Umbilical cord (tissue), 2 donors: ENCODE results near the gene TBC1D22B. TPM values are rescaled to one million over a fixed set of nuclear protein-coding genes. Genes with fewer than 3 reads are reported as not detected.
"Not testable (repeated sequence)": the region's sequence is repeated elsewhere in the genome, so short reads cannot be mapped to it uniquely, and the experiment has no call there.

Source experiments
- DNase-seq: peaks from one replicate; pipeline ENCODE4 v3.0.0-alpha.2; 2015; ENCODE audit warnings: low spot score
- total RNA-seq: library from RNA; depleted of rRNA; stranded (reverse); fragments of >200 nt; gene quantifications from one replicate; pipeline ENCODE4 v1.2.3, GENCODE V29; 2014; ENCODE audit warnings: low replicate concordance; ENCODE audit not compliant: insufficient read depth

Gene TBC1D22B
- total RNA-seq, 1 donor from 2014 or later: 1.7 TPM

DNA sequence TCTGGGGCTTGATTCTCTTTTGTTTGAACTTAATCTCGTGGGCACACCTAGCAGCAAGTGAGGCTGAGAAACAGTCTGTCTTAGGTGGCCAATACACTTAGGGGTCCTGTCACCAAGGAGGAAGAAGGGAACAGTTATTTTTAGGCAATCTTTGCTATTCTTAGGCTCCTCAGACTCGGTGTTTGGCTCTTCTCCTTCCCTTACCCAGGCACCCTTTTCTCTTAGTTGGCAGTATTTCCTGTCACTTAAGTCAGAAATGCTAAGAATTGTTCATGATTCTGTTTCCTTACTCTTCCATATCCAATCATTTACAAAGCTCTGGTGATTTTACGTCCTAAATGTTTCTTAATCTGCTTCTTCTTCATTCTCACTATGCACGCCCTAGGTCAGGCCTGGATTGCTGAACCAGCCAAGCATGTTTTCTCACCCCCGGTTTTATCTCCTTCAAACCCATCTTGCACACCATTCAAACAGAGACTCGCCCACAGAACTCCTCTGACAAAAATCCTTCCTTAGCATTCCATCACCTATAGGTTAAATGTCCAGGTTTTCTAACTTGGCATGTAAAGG lies 45.6 kb downstream of the TBC1D22B start:
- DNase-seq: no peak

DNA sequence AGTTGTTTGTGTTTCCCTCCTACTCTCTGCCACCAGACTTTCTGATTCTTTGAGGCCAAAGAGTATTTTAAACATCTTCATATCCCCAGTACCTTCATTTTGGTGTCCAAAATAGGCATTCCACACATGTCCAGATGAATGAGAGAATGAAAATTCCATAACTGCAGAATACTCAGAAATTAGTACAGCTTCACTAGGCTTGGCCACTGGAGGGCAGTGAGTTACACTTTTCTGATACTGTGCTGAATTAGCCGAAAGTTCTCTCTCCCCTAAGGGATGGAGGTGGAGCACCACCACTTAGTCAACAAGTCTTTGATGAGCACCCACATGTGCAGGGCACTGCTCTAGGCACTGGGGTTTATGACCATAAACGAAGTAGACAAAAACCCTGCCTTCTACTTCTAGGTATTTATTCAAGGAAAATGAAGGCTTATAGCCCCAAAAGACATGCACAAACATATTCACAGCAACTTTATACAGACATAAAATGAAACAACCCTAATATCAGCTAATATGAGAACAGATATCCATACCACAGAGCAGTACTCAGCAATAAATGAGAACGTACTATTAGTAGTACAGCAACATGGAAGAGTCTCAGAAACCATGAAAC lies 46.4 kb downstream of the TBC1D22B start:
- DNase-seq: peak; percentile 45

DNA sequence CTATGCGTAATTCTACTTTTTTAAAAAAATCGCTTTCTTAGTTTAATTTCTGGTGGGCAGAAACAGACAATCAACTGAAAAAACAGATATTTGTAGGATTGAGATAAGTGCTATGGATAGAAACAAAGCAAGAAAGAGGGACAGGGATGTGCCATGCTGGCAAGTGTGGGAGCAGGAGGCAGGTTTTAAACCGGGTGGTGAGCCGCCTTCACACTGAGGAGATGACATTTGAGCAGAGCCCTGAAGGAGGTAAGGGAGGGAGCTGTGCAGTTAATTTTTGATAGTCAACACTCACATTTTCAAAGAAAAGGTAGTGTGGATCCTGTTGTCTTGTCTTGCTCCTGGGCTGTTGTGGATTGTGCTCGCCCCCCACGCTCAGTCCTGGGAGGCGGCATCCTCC lies 47.2 kb downstream of the TBC1D22B start:
- DNase-seq: no peak

DNA sequence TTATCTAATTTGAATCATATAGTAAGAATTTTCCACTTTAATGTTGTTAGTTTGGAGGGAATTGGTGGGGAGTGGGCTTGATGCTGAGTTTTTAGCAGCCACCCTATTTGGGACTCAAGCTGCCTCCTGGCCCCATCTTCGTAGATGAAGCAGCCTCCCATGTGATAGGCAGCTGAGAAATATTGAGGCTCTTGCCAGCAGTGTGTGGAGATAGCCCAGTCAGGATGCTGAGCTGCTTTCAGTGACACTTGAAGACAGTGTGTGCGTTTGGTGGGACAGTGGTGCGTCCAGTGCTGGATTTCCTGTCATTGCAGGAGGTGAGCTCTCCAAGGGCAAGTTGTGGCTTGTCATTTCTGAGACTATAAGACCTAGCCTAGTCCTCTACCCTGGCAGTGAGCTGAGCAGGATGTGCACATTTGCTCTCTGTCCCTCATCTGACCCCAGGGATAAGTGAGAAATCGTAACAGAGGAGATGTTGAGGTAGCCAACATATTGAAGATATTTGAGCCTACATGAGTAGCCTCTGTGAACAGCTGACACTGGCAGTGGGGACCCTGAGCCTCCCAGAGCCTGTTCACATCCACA lies 48.4 kb downstream of the TBC1D22B start:
- no peak for DNase-seq

DNA sequence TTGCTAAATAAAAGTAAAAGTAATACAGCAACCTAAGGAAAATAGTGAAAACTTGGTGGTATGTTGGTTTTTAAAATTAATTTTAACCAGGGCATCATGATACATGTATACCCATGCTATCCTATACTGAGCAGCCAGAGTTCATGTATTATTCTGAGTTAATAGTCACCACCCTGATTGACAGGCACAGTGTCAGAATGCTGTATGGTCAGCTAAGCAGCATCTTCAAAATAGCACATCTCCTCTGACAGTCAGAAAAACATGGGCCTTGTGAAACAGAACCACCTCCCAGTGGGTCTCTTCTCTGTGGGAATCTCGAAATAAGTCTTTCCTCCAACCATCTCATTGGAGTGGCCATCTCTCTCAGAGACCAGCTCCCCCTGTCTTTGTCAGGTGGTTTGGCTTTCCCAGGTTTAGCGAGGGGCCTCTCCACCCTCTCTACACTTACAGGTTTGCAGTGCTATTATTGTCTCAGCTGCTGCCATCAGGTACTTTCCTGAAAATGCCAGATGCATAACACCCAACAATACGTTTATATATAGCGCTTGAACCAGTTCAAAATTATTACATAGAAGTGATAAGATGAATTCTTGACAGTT lies 49.2 kb downstream of the TBC1D22B start:
- no peak for DNase-seq

DNA sequence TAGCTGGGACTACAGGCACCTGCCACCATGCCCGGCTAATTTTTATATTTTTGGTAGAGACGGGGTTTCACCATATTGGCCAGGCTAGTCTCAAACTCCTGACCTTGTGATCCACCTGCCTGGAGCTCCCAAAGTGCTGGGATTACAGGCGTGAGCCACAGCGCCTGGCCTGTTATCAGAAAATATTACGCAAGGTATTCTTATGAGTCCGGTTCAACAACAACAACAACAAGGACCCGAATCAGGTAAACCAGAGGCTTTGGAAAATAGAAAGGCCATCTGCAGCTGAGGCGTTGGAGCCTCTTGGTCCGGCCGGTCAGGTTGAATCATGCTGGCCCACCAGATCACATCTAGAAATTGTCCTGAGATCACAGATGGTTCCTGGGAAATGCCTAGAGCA lies 49.9 kb downstream of the TBC1D22B start:
- not testable (repeated sequence) for DNase-seq

DNA sequence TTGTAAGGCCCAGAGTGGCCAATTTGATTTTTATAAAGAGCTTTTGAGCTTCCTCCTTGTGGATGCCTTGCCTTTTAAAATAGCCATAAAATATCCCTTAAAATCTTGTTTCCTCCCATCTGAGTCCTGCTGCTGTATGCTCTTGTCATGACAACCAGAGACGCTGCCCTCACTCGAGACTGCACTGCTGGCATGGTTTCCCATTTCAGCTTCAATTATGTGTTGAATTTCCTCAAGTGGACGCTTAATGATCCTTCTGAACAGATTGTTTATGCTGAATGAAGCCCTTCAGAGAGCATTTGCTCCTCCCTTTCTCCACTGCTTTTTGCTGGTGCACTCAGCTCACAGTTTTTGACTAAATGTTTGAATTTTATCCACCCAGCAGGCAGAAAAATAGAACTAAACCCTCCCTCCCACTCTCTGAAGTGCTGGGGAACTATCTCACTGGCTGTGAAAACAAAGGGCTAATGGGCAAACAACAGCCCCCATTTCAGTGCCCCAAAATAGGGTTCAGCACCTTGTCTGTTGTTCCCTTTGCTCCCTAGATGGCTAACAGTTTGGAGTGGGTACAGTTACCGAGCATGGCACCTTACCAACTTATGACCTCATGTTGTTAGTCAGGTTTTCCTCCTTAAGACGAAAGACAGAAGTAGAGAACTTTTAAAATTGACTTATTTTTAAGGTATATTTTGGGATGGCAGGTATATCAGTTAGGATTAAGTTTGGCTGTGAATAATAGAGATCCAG lies 50.7 kb downstream of the TBC1D22B start:
- peak; percentile 57 for DNase-seq

DNA sequence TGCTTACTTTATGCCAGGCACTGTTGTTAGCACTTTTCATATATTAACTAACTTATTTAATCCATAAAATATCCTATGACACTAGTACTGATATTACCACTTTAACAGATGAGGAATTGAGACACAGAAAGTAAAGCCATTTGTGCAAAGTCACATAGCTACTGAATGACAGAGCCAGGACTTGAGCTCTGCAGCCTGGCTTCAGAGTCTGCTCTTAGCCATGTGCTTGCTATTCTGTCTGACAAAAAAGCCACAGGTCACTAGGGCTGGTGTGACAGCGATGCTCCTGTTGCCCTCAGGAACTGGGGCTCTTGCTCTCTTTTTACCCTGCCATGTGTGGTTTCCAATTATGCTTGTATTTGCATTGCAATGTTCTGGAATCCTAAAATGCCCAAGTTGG lies 51.5 kb downstream of the TBC1D22B start:
- no peak for DNase-seq

DNA sequence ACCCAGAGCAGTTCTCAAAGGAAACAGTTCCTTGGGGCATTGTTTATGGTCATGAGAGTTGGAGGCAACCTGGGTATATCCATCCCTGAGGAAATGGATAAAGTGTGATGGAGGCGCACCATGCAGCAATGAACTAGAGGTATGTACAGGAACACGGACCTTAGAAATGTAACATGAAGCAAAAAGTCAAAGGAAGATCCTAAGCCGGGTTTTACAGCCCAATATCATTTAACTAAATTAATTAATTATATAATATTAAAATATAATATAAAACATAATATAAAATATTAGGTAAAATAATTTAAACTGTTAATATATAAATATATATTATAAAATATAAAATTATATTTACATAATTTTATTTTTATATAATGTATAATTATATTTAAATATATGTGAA lies 52.1 kb downstream of the TBC1D22B start:
- DNase-seq: no peak

DNA sequence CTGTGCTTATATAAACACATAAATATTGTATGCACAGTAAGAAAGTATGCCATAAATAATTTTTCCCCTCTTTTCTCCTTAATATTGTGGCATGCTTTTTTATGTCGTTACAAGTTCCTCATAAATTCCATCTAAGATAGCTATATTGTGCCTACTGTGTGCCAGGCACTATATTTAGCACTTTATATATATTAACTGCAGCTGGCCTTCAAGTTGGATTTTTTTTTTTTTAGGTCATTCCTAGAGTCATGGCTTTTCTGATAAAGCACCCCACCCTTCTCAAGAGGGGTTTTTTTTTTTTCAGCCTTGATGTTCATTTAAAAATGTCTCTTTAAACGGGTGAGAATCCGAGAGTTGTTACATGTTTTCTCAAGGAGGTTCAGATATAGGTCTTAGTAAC lies 53.4 kb downstream of the TBC1D22B start:
- no peak for DNase-seq

DNA sequence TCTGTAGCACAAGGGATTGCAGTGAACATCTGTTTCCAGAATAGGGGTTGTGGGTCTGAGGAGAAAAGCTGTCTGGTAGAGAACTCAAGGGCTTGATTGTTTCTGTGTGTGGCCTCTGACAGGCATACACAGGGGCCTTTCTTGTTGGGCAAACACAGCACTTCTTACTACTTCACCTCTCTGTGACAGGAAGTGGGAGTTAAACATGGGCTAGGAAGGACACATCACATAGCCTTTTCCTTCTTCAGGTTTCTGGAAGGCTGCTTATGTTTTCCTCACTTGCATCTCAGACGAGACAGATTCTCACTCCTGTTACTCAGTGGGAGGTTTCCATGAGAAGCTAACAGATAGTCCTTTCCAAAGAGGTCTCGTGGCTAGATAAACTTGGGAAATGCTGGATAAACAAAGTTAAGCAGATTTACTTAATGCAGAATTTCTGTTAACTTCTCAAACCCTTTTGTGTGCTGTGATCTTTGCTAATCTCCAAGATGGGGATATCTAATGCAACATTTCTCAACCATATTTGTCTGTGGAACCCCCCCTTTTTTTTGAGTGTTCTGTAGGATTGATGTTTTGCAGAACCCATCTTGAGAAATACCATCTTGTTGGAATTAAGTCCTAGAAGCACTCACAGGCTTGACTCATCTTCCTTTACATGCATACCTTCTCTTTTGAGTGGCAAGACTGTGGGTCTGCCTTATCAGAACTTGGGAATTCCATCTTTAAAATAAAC lies 54.3 kb downstream of the TBC1D22B start:
- peak; percentile 18 for DNase-seq

DNA sequence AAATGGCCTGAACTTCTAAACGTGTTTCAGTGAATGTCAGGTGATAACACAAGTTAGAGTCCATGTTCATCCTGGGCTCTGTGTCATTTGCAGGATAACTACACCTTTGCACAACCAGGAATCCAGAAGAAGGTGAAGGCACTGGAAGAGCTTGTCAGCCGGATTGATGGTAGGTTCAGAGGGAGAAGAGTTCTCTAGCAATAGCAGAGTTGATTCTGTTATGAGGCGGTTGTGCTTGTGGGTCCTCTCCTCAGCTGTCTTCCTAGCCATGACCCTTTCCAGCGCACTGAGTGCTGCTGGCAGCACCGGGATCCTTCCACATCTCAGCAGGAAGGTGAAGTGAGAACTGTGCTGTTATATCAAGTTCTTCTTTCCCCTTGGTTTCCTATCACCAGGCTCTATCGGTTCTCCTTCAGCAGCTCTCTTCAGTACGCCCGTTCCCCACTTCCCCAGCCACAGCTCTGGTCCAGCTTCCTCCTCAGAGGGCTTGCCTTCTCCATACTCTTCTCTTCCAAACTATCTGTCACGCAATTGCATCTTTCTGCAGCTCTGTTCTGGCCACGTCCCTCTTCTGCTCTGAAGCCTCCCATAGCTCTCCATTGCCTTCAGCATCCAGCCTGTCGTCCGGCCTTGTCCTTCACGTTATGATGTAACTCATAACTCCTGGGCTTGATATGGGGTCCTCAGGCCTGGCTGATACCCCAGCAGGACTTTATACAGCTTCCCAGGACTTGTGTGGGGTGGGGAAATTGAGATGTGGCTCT lies 56.3 kb downstream of the TBC1D22B start:
- no peak for DNase-seq

DNA sequence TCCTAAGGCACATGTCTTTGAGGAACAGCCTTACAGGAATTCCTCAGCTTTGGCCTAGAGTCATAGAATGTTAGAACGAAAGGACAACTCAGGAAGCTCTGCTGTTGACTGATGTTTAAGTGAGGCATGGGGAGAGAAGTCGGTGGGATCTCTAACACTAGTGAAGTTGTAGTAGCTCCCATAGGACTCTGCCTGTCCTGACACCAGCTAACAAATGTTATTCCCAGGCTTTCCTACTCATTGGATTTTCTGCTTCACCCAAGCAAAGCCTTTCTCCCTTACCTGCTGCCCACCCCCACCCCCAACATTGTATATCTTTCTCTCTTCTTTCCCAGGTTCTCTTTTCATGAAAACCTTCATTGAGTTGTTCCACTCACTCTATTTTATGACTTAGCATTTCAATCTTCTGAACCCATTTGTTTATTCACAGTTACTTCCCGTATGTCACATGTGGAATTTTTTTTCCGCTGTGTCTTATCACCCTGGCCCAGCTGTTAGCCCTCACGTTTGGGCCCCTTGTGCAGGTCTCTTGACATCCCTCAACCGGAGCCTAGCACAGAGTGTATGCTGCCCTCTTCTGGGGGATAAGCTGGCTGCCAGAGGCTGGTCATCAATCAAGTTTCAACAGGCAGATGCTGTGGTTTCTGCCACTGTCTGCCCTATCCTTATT lies 57.0 kb downstream of the TBC1D22B start:
- DNase-seq: no peak

DNA sequence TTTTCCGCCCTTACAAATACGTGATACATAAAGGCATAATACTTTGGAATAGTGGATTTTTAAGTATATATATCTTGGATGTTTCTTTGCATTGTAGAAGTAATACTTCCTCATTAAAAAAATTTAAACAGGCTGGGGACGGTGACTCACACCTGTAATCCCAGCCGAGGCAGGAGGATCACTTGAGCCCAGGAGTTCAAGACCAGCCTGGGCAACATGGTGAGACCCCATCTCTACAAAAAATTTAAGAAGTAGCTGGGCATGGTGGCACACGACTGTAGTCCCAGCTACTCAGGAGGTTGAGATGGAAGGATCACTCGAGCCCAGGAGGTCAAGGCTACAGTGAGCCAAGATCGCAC lies 57.6 kb downstream of the TBC1D22B start:
- DNase-seq: no peak

DNA sequence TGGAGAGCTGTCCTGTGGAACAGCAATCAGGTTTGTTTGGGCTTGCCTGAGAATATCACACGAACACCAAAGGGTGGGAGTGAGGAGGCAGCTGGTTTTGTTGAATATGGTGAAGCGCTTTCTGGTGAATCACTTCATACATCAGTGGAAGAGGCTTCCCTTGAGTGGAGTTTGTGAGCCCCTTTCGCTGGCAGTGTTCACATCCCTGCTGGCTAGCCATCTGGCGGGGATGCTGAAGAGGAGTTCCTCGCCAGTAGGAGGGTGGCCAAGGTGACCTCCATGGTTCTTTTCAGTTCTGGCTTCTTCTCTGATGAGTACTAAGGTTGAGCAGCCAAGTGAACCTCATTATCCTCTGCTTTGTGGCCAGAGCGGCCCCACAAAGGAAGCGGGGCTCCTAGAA lies 58.5 kb downstream of the TBC1D22B start:
- DNase-seq: no peak

DNA sequence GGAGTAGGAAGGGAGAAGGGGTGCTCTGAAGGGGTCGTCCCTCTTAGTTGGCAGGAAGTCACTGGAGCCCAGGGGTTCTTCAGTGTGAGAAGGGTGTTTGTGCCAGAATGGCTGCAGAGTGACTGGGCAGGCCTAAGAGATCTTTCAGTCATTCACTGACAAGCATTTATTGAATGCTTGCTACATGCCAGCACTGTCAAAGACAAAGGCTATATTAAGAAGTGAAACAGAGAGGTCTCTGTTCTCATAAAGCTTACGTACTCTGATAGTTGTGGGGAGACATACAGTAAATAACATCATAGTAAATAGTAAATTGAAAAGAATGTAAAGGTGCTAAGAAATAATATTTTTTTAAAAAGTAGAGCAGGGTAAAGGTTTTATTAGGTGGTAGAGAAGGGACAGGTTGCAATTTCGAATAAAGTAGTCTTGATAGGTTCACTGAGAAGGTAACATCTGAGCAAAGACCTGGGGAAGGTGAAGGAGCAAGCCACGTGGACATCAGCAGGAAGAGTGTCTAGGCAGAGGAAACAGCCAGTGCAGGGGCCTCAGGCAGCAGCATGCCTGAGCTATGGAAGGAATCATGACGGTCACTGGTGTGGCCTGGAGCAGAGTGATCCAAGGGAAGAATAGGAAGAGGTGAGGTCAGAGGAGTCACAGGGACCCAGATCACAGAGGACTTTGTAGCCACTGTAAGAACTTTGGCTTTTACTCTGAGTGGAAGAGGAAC lies 59.9 kb downstream of the TBC1D22B start:
- no peak for DNase-seq

DNA sequence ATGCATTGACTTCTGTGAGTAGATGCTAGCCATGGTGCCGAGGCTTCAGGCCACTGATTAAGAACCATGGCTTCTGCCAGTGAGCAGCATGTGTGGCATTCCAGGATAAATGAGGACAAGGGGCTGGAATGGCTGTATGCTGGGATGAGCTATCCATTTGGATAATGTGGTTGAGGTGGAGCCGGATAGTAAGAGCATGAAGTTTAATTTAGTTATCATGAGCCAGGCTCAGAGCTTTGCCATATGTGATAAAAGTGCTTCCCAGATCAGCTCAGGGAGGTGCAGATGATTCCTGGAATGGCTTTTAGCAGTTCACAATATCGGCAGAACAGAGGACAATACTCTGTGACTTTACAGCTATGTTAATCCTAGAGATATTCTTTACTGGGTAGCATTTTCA lies 61.6 kb downstream of the TBC1D22B start:
- no peak for DNase-seq

DNA sequence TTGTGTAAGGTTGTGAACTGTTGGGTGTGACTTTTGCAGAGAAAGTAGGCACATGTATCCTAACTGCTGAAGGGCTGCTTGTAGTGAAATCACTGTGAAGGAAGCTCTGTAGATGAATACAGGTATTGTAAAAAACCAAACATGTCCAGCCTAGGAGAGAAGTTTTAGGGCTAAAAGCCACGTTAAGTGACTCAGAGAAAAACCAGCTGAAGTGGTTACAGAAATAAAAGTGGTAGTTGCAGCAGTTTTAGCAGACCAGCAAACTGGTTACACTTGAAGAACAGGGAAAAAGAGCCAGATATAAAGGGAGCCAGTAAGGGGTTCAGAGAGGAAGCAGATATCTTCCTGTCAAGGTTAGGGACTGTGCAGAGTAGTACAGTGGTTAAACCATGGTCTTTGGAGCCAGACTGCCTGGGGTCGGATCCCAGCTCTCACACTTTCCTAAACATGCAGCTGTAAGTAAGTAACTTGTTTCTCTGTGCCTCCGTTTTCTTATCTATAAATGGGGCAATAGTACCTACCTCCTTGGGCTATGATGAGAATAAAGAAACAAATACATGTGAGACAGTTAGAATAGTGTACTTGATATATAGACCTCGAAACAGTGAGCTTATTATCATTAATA lies 62.4 kb downstream of the TBC1D22B start:
- DNase-seq: no peak

DNA sequence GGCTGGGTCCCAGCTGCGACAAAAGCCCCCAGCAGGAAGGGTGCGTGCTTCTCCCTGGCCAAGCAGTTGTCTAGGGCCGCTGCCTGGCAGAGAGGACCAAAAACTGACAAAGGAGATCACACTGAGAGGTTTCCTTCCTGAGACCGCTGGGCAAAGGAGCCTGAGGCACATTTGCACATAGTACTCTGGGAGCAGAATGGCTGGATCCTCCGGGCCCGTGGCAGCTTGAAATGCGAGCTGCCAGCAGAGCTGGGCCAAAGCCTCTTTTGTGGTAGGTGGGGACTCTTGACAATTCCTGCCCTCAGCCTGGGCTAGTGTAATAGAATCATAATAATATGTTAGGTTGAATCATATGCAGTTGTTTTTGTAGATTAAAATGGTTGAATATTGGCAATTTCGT lies 63.1 kb downstream of the TBC1D22B start:
- no peak for DNase-seq
